Keratinocyte (primary cell): ENCODE results near the gene COL25A1.

Experiments used
- CTCF ChIP-seq, 3 experiments: IDR thresholded peaks in 1 of 3; conservative IDR thresholded peaks in 1 of 3; optimal IDR thresholded peaks in 1 of 3; 2 replicates in 2 of 3; 3 replicates in 1 of 3; pipeline versions ENCODE3 to v1.5.1; 2011; ENCODE audit warnings: low read length in 3 of 3, mild to moderate bottlenecking in 3 of 3, moderate library complexity in 2 of 3, control low read depth in 1 of 3, inconsistent platforms in 1 of 3; ENCODE audit not compliant: insufficient read depth in 2 of 3; ENCODE audit errors: extremely low read depth in 1 of 3
- EZH2 ChIP-seq: IDR thresholded peaks from one replicate; pipeline ENCODE4 v1.6.1; 2012; ENCODE audit warnings: inconsistent platforms, mild to moderate bottlenecking, low read length, moderate library complexity

- no peak for TF ChIP-seq EZH2
- no peak for TF ChIP-seq CTCF (optimal IDR thresholded peaks at IDR 0.05 in 1 of 3, IDR thresholded peaks at IDR 0.05 in 1 of 3, conservative IDR thresholded peaks at IDR 0.05 in 1 of 3; ENCODE audit: extremely low read depth in 1 of 3, insufficient read depth in 2 of 3, low read length in 3 of 3)
Measured at GRCh38 chr4:109044431-109044830, 258.0 kb downstream of the COL25A1 start.
